ENCODE data around the gene PAK4. TPM values are rescaled to one million over a fixed set of nuclear protein-coding genes. Genes with fewer than 3 reads are reported as not detected.
A peak's percentile ranks its signal among the peaks of the same experiment; 100 is the strongest.

The PAK4 gene
- total RNA-seq, 1 donor from 2014 or later = 52.1 TPM

DNA sequence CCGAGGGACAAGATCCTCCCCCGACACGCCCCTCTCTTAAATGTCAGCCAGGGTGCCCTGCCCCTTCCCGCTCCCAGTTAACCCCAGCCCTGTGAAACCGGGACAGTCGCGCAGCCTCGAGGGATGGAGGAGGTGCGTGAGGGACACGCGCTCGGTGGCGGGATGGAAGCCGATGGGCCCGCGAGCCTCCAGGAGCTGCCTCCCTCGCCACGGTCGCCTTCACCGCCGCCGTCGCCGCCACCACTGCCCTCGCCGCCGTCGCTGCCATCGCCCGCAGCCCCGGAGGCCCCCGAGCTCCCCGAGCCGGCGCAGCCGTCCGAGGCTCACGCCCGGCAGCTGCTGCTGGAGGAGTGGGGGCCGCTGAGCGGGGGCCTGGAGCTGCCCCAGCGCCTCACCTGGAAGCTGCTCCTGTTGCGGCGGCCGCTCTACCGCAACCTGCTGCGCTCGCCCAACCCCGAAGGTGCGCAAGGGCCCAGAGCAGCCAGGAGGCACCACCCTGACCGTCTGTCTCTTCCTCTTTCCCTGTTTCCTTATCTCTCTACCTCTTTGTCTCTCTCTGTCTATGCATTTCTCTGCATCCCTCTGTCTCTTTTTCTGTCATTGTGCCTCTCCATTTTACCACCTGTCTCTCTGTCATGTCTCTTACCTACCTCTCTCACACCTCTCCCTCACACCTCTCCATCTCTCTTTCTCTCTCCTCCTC, 71.4 kb downstream of the PAK4 start, which contains the start of gene NCCRP1:
Gene NCCRP1, plus strand, starts transcription at position 105 of the 703 bp plus-strand sequence. Its CDS starts 19 bp downstream, at position 124.
- Mint-ChIP-seq H3K4me3 (peak within 1 kb of the TSS; percentile 80), H3K36me3 (no peaks in the 10 kb centered on the region), H3K4me1 (ENCODE audit: unreplicated experiment) (peaks cover 22% of the 10 kb centered on the region), H3K27ac (no peak within 1 kb of the TSS), H3K27me3 (peaks cover 53% of the 10 kb centered on the region), H3K9me3 (no peaks in the 10 kb centered on the region)
- TF ChIP-seq, protein P1, sequence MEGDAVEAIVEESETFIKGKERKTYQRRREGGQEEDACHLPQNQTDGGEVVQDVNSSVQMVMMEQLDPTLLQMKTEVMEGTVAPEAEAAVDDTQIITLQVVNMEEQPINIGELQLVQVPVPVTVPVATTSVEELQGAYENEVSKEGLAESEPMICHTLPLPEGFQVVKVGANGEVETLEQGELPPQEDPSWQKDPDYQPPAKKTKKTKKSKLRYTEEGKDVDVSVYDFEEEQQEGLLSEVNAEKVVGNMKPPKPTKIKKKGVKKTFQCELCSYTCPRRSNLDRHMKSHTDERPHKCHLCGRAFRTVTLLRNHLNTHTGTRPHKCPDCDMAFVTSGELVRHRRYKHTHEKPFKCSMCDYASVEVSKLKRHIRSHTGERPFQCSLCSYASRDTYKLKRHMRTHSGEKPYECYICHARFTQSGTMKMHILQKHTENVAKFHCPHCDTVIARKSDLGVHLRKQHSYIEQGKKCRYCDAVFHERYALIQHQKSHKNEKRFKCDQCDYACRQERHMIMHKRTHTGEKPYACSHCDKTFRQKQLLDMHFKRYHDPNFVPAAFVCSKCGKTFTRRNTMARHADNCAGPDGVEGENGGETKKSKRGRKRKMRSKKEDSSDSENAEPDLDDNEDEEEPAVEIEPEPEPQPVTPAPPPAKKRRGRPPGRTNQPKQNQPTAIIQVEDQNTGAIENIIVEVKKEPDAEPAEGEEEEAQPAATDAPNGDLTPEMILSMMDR (conservative IDR thresholded peaks at IDR 0.05) = no peak
- DNase-seq (ENCODE audit: extremely low spot score, unreplicated experiment) = no peak

DNA sequence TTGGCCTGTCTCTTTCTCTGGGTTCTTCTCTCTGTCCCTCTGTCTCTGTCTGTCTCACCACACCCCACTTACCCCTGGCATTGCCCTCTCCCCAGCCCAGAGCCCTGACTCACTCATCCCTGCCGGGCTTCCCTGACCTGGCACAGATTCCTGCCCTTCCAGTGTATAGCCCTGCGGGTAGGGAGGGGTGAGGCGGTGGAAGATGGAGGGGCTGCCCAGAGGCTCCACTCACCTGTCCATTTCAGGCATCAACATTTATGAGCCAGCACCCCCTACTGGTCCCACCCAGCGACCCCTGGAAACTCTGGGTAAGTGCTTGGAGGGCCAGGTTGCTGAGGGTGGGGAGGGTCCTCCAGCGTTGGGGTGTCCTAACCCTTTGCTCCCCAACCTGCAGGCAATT, 72.2 kb downstream of the PAK4 start:
- Mint-ChIP-seq H3K27me3 (peaks cover 53% of the 10 kb centered on the region), H3K9me3 (no peaks in the 10 kb centered on the region), H3K4me1 (ENCODE audit: unreplicated experiment) (peaks cover 22% of the 10 kb centered on the region), H3K36me3 (no peaks in the 10 kb centered on the region), H3K27ac (no peak overlapping the region), H3K4me3 (peak overlapping the region; percentile 80)
- TF ChIP-seq, protein P1 (conservative IDR thresholded peaks at IDR 0.05) = no peak
- no peak for DNase-seq (ENCODE audit: extremely low spot score, unreplicated experiment)

DNA sequence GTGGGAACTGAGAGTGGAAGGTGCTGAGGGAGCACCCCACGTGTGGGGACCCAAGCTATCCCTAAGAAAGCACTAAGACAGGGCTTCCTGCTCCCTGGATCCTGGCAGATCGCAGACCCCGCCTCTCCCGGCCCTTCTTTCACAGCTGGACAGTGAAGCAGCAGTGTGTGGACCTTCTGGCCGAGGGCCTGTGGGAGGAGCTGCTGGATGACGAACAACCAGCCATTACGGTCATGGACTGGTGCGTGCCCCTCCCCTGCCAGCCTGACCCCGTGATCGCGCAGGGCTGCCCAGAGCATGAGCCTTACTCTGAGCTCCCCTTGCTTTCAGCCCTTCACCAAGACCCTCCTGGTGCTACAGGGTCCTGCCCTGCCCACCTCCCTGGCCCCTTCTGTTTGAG, 73.4 kb downstream of the PAK4 start:
- no peaks in the 10 kb centered on the region for H3K36me3 Mint-ChIP-seq
- H3K27me3 Mint-ChIP-seq = peaks cover 52% of the 10 kb centered on the region

DNA sequence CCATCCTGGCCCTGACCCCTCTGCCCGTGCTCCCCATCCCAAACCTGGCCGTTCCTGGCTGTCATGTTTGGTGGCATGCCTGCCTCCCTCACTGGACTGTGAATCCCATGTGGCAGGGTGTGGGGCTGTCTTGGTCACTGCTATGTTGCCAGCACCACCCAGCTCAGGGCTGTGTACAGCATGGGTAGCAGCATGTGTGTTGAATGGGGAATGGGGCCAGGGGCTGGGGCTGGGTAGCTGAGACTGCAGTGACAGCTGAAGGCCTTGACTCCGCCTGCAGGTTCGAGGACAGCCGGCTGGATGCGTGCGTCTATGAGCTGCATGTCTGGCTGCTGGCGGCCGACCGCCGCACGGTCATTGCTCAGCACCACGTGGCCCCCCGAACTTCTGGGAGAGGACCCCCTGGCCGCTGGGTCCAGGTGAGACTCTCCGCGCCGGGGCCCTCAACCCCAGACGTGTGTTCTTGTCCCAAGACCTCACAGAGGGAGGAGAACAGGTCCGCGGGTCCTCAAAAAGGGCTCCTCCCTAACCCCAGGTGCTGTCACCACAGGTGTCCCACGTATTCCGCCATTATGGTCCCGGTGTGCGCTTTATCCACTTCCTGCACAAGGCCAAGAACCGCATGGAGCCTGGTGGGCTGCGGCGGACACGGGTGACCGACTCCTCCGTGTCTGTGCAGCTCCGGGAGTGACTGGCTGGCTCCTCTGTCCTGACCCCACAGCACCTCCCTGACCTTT, 74.6 kb downstream of the PAK4 start:
- H3K4me1 Mint-ChIP-seq (ENCODE audit: unreplicated experiment) = peaks cover 11% of the 10 kb centered on the region
- H3K27me3 Mint-ChIP-seq = peaks cover 52% of the 10 kb centered on the region
- H3K4me3 Mint-ChIP-seq = no peak overlapping the region
- H3K36me3 Mint-ChIP-seq = no peaks in the 10 kb centered on the region
- TF ChIP-seq, protein P1 (conservative IDR thresholded peaks at IDR 0.05) = no peak
- no peak for DNase-seq (ENCODE audit: extremely low spot score, unreplicated experiment)
- no peak overlapping the region for H3K27ac Mint-ChIP-seq
- no peaks in the 10 kb centered on the region for H3K9me3 Mint-ChIP-seq

More for the DNA sequence above, 73.4 kb downstream of the PAK4 start:
- Mint-ChIP-seq H3K9me3 (no peaks in the 10 kb centered on the region), H3K4me1 (ENCODE audit: unreplicated experiment) (peaks cover 17% of the 10 kb centered on the region), H3K4me3 (no peak overlapping the region), H3K27ac (no peak overlapping the region)
- DNase-seq (ENCODE audit: extremely low spot score, unreplicated experiment) = no peak
- TF ChIP-seq, protein P1 (conservative IDR thresholded peaks at IDR 0.05) = no peak

DNA sequence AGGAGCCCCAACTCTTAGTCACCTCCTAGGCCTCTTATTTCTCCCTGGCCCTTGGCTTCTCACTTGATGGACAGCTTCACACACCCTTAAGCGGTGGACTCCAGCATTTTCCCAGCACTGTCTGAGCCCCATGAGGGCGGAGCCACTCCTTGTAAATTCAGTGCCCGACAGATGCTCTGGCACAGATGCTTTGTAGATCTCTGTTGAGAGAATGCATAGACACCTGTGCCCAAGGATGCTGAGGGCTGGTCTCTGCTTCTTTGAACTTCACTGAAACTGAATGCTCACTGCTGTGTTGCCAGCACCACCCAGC, 75.2 kb downstream of the PAK4 start:
- Mint-ChIP-seq H3K9me3 (no peaks in the 10 kb centered on the region), H3K4me1 (ENCODE audit: unreplicated experiment) (peaks cover 7% of the 10 kb centered on the region), H3K27ac (no peak overlapping the region), H3K27me3 (peaks cover 48% of the 10 kb centered on the region), H3K36me3 (no peaks in the 10 kb centered on the region), H3K4me3 (no peak overlapping the region)
- TF ChIP-seq, protein P1 (conservative IDR thresholded peaks at IDR 0.05) = no peak
- no peak for DNase-seq (ENCODE audit: extremely low spot score, unreplicated experiment)

Data from type B pancreatic cell (in vitro differentiated cells).